Measurements from ENCODE around the gene ENPEP. TPM values are rescaled to one million over a fixed set of nuclear protein-coding genes. Genes with fewer than 3 reads are reported as not detected.

The ENPEP gene
- total and polyA plus RNA-seq, 9 of the 15 experiments (the other 6 are each of a cell fraction or from before 2014, with no cell fraction given): 0.01 TPM; not detected in 7

GRCh38 chr4:110605077-110605476, 129.1 kb downstream of the ENPEP start:
- no peaks in the 10 kb centered on the region for H3K36me3 ChIP-seq (ENCODE audit: control insufficient read depth, insufficient read depth, low read length)
- no TSS peak for BruUV-seq (replicated peaks)
- DNase-seq (ENCODE audit: extremely low read depth in 1 of 4, low spot score in 3 of 4) (no peak), FAIRE-seq (no peak), ATAC-seq (no peak)
- no peaks in the 10 kb centered on the region for H3K79me2 ChIP-seq (ENCODE audit: control insufficient read depth, insufficient read depth, low read length)
- H3K4me2 ChIP-seq (ENCODE audit: insufficient read depth, low read length): no peak overlapping the region
- POLR2A ChIA-PET: no interaction called here
- H3K27me3 ChIP-seq (ENCODE audit: control insufficient read depth in 2 of 2, insufficient read depth in 2 of 2, low read length in 2 of 2): peaks cover 2 to 5% of the 10 kb centered on the region in 2 experiments; a peak in 2 of 5 replicates
- H3K4me1 ChIP-seq (replicated peaks in 1 of 2; ENCODE audit: control insufficient read depth in 2 of 2, insufficient read depth in 2 of 2, low read length in 2 of 2): no peaks in the 10 kb centered on the region; a peak in 1 of 5 replicates
- no peak for TF ChIP-seq ZBTB2 (IDR thresholded peaks at IDR 0.05)
- TF ChIP-seq MAZ (CRISPR knock-in tag; conservative IDR thresholded peaks at IDR 0.05 in 1 of 2, IDR thresholded peaks at IDR 0.05 in 1 of 2): no peak
- TF ChIP-seq NUFIP1 (IDR thresholded peaks at IDR 0.05; ENCODE audit: partially characterized antibody): no peak
- TF ChIP-seq NFIC (IDR thresholded peaks at IDR 0.05): no peak
- TF ChIP-seq BMI1 (IDR thresholded peaks at IDR 0.05; ENCODE audit: low read length): no peak
- no peak for TF ChIP-seq HSF4 (CRISPR knock-in tag; IDR thresholded peaks at IDR 0.05; ENCODE audit: borderline replicate concordance)
- H3K4me3 ChIP-seq: no peak overlapping the region
- H3K27ac ChIP-seq (ENCODE audit: extremely low read depth, low read depth, low read length): no peak overlapping the region
- in situ Hi-C loops (cut with MboI) (no loop called here), intact Hi-C loops (cut with micrococcal nuclease) (no loop called here)
- CTCF ChIA-PET (ENCODE audit: low intra/inter-chr PET ratio): no interaction called here
- 0% methylated on average over 1 of the region's 1 CpG for WGBS (ENCODE audit: insufficient coverage, low coverage, missing lambda C conversion rate)
- no peaks in the 10 kb centered on the region for H4K20me1 ChIP-seq (replicated peaks; ENCODE audit: control insufficient read depth, insufficient read depth, low read length)
- H3K9me3 ChIP-seq (replicated peaks; ENCODE audit: control insufficient read depth, insufficient read depth, low read depth, low read length): no peaks in the 10 kb centered on the region
- no peak overlapping the region for H3K9ac ChIP-seq (ENCODE audit: insufficient read depth in 1 of 2, low read depth in 2 of 2, low read length in 2 of 2)
- no peak overlapping the region for H2AFZ ChIP-seq (ENCODE audit: low read depth, low read length)
- H3K9me1 ChIP-seq (ENCODE audit: control insufficient read depth, insufficient read depth, low read length): no peaks in the 10 kb centered on the region

All from K562 (cell line).